GM10266 (cell line): ENCODE data around the gene BAAT.

Source experiments
- DNase-seq: peaks from one replicate; pipeline ENCODE4 v3.0.0; 2012; ENCODE audit errors: extremely low spot score
- CTCF ChIP-seq: IDR thresholded peaks from 2 replicates; pipeline ENCODE4 v1.5.1; 2012; ENCODE audit warnings: mild to moderate bottlenecking, low read depth; ENCODE audit not compliant: control insufficient read depth, insufficient read depth; ENCODE audit errors: missing control alignments

BAAT gene

GRCh38 chr9:101353683-101354082 lies 31.1 kb downstream of the BAAT start:
- TF ChIP-seq CTCF: no peak
- DNase-seq: no peak

DNA sequence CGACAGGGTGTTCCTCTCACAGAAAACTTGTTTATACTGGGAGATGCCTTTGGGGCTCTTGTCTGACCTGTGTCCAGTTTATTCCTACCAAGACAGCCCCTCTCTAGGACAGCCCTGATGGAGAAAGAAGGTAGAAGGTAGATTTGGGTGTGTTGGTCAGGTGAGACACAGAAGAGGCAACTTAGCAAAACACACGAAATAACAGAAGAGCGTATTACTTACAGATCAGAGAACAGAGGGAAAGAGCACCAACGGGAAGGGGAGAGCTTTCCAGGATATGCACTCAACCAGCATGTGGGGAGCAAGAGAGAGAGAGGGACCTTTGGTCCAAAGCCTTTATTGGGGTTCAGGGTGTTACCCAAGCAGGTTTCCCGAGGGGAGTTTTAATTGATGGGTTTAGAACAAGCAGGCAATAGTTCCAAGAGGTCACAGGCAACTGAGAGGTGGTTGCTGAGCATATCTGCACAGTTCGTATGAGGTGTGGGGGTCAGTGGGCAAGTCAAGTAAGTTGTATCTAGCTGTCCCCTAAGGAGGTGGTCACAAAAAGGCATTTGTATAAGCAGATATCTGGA lies 31.8 kb downstream of the BAAT start:
- DNase-seq: no peak
- no peak for TF ChIP-seq CTCF

GRCh38 chr9:101350285-101350684 lies 34.5 kb downstream of the BAAT start:
- no peak for DNase-seq
- no peak for TF ChIP-seq CTCF

- DNase-seq: no peak
- TF ChIP-seq CTCF: no peak
Measured at GRCh38 chr9:101342595-101342994, 42.2 kb downstream of the BAAT start.

DNA sequence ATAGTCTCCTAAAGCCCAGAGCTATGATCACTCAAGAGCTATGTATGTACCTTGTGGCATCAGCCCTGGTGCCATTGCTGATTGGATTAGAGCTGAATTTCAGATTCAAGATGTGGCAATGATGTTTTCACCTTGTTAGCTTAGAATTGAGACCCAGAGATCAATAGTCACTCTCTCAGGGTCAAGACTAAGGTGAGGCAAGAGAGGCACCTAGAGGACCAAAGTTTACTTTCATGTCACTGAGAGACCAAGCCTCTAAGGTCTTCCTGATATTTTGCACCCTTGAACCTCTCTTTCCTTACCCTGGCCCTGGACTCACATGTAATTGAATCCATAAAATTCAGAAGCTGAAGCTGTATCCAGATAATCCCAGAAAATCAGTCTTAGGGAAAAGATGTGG lies 42.8 kb downstream of the BAAT start:
- no peak for TF ChIP-seq CTCF
- no peak for DNase-seq

DNA sequence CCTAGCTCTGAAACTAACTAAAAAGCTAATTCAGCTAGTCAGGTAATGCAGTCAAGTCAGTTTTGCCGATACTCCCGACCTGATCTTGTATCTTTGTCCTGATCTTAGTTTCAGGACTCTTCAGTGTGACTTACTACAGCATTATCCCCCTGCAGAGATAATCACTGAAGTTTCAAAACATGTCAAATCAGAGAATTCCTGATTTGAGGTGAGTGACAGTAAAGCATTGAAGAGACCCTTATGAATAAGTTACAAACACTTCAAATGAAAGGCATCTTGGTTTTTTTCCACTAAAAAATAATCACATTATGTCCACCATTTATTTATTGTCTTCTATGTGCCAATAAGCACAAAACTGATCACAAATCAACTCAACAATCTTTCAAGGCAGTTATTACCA lies 47.6 kb downstream of the BAAT start:
- no peak for DNase-seq
- TF ChIP-seq CTCF: no peak

- no peak for DNase-seq
- no peak for TF ChIP-seq CTCF
Measured at GRCh38 chr9:101336091-101336490, 48.7 kb downstream of the BAAT start.
